Fibroblast of skin of right biceps (primary cell): ENCODE results near the gene PFDN4.
A peak's percentile ranks its signal among the peaks of the same experiment; 100 is the strongest.

Experiments
- DNase-seq: peaks from one replicate; pipeline ENCODE4 v3.0.0-alpha.2; 2013

PFDN4 gene

GRCh38 chr20:54173653-54174456, 34.0 kb upstream of the PFDN4 start, which contains the start of gene CYP24A1:
CYP24A1 (minus strand) TSS chr20:54173986; CDS start chr20:54173579, 407 bp downstream.
- no peak for DNase-seq

- no peak for DNase-seq
Observed at GRCh38 chr20:54174457-54175175, 33.3 kb upstream of the PFDN4 start.

GRCh38 chr20:54176610-54177009, 31.3 kb upstream of the PFDN4 start:
- peak; percentile 83 for DNase-seq

GRCh38 chr20:54177378-54177777, 30.5 kb upstream of the PFDN4 start:
- no peak for DNase-seq

- no peak for DNase-seq
Observed at GRCh38 chr20:54178256-54178655, 29.6 kb upstream of the PFDN4 start.

GRCh38 chr20:54179946-54180345, 27.9 kb upstream of the PFDN4 start:
- DNase-seq = no peak

- DNase-seq = no peak
Observed at GRCh38 chr20:54180931-54181330, 27.0 kb upstream of the PFDN4 start.

GRCh38 chr20:54184071-54184470, 23.8 kb upstream of the PFDN4 start:
- no peak for DNase-seq

- no peak for DNase-seq
Observed at GRCh38 chr20:54184904-54185626, 22.8 kb upstream of the PFDN4 start.

GRCh38 chr20:54188132-54188849, 19.6 kb upstream of the PFDN4 start:
- DNase-seq = no peak

GRCh38 chr20:54189630-54190029, 18.3 kb upstream of the PFDN4 start:
- DNase-seq = peak; percentile 47

- peak; percentile 44 for DNase-seq
Observed at GRCh38 chr20:54190217-54190616, 17.7 kb upstream of the PFDN4 start.

GRCh38 chr20:54193817-54194216, 14.1 kb upstream of the PFDN4 start:
- no peak for DNase-seq

GRCh38 chr20:54194724-54195438, 13.0 kb upstream of the PFDN4 start:
- peak; percentile 61 for DNase-seq

- DNase-seq = no peak
Observed at GRCh38 chr20:54195483-54196472, 12.1 kb upstream of the PFDN4 start.

GRCh38 chr20:54197621-54198604, 10.0 kb upstream of the PFDN4 start:
- peak; percentile 76 for DNase-seq

- no peak for DNase-seq
Observed at GRCh38 chr20:54199283-54199682, 8.6 kb upstream of the PFDN4 start.

- peak; percentile 69 for DNase-seq
Observed at GRCh38 chr20:54199721-54200176, 8.1 kb upstream of the PFDN4 start.

GRCh38 chr20:54200487-54201267, 7.2 kb upstream of the PFDN4 start:
- no peak for DNase-seq
